Hindlimb muscle (tissue), 1 donor: ENCODE measurements around the gene SCUBE1. TPM values are rescaled to one million over a fixed set of nuclear protein-coding genes. Genes with fewer than 3 reads are reported as not detected.

ENCODE experiments used
- DNase-seq: peaks from one replicate; pipeline ENCODE4 v3.0.0-alpha.2; 2013
- polyA plus RNA-seq: library from polyadenylated mRNA; unstranded; fragments of 120-200 nt; gene quantifications from one replicate; pipeline ENCODE4 v1.2.1, GENCODE V29; 2013; ENCODE audit not compliant: insufficient read length

Gene SCUBE1
- polyA plus RNA-seq, 1 donor: 0.10 TPM

DNA sequence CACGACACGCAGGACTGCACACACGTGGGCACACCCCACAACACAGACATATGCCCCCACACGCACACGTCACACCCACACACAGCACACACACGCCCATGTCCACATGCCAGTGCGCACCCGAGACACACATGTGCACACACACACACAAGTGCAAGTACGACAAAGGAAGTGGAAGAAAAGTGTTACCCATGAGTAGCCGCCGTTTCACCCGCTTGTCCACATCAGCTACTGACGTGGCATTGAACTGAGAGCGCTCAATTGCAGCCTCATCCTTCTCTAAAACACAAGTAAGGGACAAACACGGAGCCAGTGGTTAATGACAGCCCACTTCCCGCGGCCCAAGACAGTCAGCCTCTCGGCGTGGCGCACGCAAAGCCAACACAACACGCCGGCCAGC lies 87.9 kb downstream of the SCUBE1 start:
- DNase-seq: no peak

DNA sequence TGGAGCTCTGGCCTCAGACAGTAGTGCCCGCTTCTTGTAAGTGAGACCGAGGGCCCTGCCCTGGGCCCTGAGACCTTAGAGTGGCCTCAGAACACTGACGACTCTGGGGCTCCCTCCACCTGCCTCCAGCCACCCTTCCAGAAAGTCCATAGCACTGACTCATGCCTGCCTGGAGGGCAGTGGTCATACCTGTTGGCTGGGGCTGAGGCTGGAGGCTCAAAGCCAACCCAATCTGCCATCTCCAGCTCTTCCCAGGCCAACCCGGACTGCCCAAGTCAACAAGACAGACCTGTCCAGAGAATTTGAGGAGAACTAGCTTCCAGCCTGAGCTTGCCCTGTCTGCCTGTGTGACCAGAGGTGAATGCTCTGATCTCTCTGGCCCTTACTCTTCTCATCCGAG lies 89.3 kb downstream of the SCUBE1 start:
- no peak for DNase-seq

DNA sequence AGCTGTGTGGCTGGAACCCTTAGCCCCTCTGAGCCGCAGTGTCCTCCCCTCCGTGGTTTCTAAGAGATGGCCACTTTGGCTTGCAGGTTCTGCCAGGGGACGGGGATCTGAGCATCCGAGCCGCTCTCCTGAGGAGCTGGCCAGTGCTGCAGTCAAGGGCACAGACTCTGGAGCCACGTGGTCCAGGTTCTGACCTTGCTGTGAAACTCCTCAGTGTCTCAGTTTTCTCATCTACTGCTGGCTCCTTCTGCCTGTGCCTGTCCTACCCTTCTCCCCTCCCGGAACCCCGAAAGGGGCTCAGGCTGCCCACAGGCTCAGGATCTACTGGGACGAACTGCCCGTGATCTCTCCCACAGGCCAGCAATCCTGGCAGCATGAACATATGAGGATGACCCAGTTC lies 90.9 kb downstream of the SCUBE1 start:
- DNase-seq: no peak

DNA sequence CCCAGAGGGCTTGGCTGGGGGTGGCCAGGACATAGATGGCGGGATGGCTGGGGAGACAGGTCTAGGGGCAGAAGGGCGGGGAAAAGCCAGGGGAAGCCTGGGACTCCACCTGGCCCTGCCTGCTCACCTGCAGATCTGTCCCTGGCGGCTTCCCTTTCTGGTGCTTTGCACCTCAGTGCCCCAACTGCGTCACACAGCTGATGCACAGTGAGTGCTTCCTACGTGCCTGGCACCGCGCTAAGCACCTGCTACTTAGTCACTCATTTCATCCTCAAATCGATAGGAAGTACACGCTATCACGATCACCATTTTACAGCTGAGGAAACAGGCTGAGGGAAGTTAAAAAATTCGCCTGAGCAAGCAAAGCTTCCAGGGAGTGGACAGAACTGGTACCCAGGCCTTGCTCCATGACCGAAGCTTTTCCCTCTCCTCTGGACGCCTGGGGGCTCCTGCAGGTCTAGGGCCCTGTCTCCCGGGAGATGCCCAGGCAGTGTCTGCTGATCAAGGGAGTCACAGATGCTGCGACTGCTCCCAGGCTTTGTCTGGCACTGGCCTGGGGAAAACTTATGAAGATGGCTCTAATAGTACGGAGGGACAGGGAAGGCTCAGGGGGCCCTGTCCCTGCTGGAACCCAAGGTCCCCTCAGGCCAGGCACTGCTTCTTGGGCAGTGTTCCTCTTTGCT lies 93.2 kb downstream of the SCUBE1 start:
- DNase-seq: no peak

DNA sequence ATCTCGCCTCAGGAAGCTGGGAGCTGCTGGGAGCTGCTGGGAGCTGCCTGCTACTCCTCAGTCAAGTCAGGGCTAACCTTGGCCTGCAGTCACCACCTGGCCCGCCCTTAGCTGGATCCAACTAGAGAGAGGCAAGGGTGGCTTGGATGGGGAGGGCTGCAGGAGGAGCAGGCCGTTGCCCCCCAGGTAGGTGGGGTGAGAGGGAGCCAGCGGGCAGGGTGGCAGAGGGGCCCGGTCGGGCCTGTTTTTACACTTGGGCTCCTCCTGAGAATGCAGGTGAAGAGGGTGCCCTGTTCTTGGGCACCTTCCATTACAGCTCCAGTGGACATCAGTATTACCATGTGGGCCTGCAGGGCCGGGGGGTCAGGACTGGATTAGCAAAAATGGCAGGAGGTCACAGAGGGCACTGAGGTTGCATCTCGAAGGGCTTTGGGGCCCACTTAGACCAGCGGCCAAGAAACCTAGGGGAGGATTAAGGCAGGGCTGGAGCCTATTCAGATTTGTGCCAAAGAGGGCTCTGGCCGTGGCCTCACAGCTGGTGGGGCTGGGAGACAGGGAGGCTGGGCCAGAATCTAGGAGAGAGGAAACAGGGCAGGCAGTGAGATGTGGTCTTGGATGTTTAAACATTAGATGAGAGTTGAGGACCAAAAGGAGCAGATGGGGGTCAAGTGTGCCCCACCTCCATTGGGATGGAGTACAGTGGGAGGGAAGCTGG lies 95.5 kb downstream of the SCUBE1 start:
- DNase-seq: no peak

DNA sequence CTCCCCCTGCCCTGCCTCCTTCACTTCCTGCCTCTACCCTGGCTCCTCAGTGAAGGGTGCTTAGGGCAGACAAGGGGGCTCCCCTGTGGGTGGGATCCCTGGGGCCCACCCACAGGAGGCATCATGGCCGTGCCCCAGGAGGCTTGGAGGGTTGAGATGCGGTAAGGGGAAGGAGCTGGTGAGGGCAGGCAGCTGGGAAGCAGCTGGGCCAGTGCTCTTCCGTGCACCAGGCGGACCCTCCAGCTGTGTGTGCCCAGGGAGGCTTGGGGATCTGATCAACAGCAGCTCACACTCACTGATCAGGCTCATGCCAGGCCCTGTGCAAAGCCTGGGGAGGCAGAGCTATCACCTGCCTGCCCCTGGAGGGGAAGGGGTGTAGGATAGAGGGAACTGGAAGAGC lies 97.0 kb downstream of the SCUBE1 start:
- no peak for DNase-seq

DNA sequence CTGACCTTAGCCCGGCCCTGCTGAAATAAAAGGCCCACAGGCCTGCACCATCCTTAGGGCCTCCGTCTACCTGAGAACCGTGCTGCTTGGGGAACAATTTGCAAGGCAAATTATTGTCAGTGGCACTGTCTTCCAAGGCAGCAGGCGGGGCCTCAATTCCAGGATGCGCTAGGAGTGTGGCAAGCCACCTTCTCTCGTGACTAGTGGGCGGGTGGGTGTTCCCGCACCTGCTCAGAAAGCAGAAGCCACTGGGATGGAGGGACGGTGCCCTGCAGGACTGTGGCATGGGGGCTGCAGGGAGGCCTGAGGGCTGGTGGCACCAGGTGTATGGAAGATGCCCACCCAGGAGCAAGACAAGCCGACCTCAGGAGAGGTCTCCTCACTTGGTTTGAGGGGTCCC lies 97.5 kb downstream of the SCUBE1 start:
- DNase-seq: no peak

DNA sequence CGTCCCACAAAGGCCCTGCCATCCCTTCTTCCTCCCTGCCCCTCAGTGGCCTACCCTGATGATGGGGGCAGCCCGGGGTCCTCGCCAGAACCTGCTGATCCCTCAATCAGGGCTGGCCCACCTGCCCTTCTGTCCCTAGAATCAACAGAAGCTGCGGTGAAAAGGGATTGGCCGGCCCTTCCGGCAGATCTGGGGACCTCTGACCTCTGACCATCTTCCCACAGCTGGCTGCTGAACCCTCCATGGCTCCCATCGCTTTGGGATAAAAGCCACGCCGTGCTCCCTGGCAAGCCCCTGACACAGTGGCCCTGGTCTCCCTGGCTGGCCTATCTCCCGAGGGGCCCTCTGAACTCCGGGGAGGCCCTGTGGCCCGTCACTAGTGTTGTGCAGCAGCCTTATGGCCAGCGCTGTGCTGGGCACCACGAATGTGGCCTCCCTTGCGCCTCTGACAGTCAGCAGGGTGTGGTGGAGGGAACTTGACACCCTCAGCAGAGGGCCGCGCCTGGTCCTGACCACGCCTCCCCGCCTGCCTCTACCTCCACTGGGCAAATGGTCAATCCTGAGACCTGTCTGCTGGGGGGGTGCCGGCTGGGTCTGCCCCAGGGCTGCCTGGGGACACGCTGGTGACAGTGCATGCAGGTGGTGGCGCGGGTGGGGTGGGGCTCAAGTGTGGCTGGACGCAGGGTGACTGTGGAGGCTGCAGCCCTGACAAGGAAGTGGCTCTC lies 98.2 kb downstream of the SCUBE1 start:
- no peak for DNase-seq

DNA sequence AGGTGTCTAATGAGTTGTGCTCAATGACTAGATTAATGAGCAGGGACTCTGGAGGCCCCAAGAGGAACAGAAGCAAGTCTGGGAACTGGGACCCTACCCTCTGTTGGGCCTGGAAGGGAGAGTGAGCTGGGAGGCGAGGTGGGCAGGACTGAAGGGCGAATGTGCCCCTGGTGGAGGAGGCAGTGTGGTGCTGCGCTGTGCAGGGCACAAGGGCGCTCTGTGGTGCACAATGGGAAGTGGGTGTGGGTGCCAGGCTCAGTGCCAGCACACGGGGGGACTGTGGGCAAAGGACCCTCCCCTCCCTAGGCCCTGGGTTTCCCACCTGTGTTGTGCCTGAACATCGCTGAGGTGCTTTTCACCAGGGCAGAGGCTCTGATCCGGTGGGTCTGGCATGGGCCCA lies 98.8 kb downstream of the SCUBE1 start:
- DNase-seq: no peak

DNA sequence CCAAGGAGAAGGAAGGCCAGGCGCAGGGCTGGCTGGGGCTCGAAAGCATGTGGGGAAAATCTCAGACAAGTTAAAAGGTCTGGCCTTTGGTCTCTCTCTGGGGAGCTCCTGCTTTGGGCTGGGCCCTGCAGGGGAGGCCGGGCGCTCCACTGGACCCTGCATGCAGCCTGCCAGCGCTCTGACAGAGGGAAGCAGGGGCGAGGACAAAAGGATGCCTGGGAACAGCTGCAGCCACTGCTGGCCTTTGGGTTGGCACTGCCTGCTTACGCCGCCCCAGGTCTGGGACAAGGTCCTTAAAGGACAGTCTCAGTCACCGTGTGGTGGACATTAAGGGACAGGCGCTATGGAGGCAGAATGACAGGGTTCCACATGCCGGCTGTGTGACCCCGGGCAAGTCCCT lies 99.8 kb downstream of the SCUBE1 start:
- DNase-seq: no peak

DNA sequence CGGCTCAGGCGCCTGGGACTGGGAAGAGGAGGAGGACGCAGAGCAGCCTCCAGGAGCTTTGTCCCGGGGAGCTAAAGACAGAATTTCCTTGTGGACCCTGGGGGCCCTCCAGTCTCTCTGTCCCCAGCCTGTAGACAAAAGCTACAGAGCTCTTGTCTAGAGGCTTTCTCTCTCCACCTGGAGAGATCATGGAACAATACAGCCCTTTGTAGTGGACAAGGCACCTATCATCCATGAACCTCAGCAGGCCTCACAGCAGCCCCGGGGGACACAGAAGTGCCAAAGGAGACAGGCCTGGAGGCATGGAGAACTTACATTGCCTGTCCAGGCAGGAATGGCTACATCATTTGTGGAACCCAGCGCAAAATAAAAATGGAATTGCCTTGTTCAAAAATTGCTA lies 100.5 kb downstream of the SCUBE1 start:
- DNase-seq: no peak

DNA sequence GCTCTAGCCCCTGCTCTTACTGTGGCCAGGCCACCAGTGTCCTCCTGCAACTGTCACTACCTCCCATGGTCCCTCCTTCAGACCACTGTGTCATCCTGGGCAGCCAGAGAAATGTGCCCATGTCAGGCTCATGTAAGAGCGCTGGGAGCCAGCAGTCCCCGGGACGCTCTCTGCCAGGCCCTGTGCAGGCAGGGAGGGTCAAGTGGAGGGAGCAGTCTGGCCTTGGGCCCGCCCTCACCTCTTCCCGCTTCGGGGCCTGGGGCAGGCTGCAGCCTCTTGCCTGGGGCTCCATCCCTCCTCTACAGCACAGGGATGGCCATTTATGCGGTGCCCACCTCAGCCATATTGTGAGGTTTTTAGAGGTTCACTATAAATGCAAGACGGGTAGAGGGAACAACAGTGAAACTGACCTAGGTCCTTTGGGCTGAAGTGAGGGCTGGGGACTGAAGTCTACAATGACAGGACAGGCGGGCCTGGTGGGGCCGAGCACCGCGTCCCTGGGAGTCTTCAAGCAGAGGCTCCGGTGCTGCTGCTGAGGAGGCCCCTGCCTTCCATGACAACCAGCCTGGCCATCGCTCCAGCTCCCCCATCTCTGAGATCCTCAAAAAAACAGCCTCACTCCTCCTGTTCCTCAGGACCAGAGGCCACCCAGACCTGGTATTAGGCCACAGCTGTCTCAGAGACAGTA lies 101.3 kb downstream of the SCUBE1 start:
- no peak for DNase-seq

DNA sequence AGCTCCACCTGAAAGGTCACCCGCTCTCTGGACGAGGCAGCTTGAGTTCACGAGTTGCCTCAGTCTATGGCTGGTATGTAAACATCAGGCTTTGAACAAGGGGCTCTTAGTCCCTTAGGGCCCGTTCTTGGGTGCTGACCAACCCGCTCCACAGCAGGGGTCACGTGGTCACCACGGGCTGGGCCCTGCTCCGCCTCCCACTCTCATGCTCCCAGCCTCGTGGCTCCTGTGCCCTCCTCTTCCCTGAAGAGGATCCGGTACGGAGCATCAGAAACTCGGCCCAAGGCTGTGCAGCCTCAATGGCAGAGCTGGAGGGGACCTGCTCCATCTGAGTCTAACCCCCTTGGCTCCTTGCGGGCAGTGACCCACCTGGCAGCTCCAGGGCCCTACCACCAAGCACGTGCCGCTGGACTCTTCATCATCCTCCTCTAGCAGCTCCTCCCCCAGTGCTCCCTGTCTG lies 102.0 kb downstream of the SCUBE1 start:
- no peak for DNase-seq

DNA sequence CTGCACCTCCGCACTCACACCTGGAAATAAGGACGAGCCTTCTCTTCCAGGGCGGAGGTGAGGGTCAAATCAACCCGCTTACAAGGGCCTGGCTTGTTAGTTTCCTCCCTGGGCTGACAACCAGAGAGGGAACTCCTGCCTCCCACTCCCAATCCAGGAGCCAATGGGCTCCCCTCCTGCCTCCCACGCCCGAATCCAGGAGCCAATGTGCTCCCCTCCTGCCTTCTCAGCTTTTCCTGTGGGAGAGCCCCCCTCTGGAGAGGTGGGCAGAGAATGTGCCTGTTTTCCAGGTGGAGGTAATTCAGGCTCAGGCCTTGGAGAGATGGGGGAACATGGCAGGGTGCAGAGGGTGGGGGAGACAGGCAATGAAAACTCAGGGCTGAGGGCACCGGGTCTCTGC lies 102.6 kb downstream of the SCUBE1 start:
- no peak for DNase-seq

DNA sequence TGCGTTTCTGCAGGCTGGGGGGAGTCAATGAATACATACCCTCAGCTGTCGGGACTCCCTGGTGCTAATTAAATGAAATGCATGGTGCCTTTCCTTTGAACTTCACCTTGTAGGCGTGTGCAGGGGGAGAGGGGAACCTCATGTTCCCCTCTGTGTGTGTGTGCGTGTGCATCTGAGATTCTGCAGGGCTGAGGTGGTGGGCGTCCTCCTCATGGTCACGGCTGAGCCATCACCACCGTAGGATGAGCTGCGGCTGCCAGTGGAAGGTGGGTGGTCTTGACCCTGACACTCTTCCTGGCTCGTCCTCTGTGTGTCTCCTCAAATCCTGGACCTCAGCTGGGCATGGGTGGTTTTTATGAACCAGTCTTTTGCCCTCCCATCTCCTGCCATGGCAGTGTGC lies 103.2 kb downstream of the SCUBE1 start:
- no peak for DNase-seq

DNA sequence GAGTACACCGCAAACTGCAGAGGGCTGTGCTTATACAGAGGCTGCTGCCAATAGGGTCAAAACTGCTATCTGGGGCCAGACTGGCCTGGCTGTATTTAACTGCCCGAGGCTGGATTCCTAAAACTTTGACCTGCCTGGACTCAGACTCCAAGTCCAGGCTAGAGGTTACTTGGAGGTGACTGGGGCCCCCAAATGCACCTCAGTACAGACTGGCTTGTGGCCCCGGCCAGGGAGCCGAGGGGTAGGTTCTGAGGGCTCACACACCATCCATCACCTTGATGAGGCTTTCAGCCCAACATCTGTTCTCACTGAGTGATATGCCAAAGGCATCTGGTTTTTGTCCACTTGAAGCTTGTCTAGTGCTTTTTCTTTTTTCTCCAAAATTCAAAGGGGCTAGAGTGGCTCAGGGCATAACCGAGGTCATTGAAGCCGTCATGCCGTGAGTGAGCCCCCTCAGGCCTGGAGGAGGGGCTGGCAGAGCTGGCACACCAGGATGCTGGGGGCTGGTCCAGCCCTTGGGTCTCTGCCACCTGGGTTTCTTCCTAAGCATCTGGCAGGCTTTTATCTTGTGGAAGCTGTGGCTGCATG lies 103.9 kb downstream of the SCUBE1 start:
- no peak for DNase-seq

DNA sequence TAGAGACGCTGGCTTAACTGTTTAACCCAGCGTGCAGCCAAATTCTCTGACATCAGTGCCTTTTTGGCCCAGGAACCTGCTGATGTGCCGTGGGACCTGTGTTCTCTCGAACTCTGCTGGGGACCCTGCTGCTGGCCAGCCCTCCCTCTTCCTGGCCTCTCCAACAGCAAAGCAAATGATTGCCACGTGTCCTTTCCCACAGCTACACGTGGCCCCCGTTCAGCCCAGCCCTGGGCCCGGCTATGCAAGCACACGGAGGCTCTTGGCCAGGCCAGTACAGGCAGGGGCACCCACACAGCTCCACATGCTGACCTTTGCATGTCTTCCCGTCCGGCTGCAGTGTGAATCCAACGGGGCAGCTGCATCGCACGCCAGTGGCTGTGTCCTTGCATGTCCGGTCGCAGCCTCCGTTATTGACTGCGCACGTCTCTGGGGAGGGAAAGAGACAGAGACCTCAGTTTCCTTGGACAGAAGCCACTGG lies 104.6 kb downstream of the SCUBE1 start:
- peak; percentile 58 for DNase-seq

DNA sequence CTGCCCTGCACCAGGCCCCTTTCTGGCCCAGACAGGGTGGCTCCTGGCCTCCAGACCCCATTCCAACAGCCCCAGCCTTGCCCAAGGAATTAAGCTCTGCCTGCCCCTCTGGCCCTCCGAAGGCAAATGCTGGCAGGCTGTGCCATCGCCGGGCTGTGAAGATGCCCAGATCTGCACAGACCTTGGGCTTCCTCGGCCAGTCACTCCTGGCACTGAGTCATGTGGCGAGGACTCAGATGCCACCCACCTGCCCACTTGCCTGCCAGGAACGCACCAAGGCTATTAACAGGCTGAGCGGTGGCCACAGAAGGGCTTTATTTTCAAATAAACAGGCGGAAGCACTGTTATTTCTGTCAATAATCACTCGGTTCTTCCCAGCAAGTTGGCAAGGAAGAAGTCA lies 105.9 kb downstream of the SCUBE1 start:
- no peak for DNase-seq

DNA sequence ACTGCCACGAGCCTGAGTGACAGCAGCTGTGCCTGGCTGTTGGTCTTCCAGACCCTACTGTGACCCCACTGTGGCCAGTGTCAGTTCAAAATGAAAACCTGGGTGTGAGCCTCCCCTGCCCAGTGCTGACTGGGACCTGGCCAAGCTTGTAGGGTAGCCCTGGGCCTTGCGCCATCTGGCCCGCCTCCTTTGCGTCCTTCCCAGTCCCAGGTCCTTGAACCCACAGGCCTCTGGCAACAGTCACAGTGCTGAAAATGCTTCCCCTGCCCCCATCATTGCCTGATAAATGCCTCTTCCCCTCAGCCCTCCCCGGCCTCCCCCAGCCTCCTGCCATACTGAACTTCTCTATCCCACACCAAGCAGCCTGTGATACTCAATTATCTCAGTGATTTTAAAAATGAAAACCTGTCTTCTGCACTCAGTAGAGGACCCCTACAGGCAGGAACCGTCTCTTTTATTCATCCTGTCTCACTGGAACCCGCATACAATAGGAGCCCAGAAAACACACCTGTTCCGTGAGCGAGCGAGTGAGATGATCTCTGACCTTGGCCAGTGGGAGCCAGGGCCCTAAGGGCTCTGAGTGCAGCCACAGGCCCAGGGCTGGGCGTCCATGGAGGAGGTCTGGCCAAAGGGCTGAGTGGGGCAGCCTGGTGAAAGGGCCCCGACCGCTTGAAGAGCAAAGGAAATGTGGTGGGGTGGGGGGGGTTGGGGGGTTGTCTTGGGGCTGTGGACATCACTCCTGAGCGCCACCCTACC lies 106.6 kb downstream of the SCUBE1 start:
- no peak for DNase-seq

DNA sequence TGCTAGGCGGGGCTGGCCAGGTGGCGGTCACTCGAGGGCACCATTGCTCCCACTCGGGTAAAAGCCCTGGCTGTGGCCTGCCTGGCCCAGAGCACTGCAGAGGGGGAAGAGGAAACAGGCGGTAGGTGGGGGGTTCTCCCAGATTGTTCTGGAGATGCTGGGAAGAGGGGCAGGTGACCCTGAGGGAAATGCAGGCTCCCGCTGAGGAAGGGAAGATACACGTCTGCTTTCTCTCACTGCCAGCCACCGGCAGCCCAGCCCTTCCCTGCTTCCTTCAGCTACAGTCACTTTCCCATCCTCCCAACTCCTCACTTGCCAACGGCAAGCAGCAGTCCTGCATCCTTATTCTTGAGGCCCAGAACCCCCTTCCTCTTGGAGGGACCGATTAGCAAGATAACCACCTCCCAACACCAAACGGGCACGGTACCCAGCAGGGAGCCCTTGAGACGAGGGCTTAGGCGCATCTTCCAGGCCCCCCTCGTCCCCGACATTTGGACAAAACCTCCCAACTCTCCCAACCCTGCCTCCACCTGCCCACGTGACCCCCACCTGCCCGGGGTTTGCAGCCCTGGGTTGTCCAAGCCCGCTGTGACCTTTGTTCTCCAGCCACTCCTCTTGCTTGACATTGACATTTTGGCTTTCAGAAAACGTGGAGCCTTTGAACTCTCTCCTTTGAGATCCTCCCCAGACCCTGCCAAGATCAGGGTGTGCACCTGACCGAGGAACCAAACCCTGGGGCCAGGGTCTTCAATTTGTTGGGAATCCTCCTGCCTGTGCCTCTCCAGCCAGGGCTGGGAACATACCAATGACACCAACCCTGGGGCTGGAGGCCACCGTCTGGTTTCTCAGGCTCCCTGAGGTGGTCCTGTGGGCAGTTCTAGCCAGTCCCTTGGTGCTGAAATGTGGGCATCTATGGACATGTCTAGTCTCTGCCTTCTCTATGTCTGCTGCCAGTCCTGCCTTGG lies 107.4 kb downstream of the SCUBE1 start:
- DNase-seq: no peak
